ENCODE data around the gene DGKB.

- TF ChIP-seq CTCF (conservative IDR thresholded peaks at IDR 0.05) (no peak), EZH2 (IDR thresholded peaks at IDR 0.05; ENCODE audit: low read depth) (no peak)
Measured at GRCh38 chr7:14739841-14740185, 162.7 kb downstream of the DGKB start.

Data from PC-9 (cell line).